HCT116 (cell line): ENCODE measurements around the gene KIRREL3. TPM values are rescaled to one million over a fixed set of nuclear protein-coding genes. Genes with fewer than 3 reads are reported as not detected.

Source experiments
- ATAC-seq: fragments of 200-7000 bp; cut with Tn5 transposase; 2 replicates; pipeline ENCODE4 v1.9.1; 2020; ENCODE audit warnings: mild to moderate bottlenecking, moderate library complexity
- BruUV-seq: library from RNA; stranded (reverse); fragments of 400-500 nt; replicated peaks from 2 replicates; lab custom pipeline; 2021; lab: Mats Ljungman, UMichigan
- CTCF ChIA-PET: fragments of 300-600 bp; sonication (Branson Sonifier 250); formaldehyde crosslinking; loops from one replicate; lab custom pipeline; 2021; ENCODE audit warnings: antibody characterized with exemption; lab: Charles Lee
- POLR2A ChIA-PET: fragments of 300-600, 350-600 bp; sonication (Branson Sonifier 250); formaldehyde crosslinking; loops from one replicate; lab custom pipeline; 2021; ENCODE audit warnings: antibody characterized with exemption; lab: Charles Lee
- RAD21 ChIA-PET, 2 experiments: fragments of 300-600 bp; sonication (Branson Sonifier 250); formaldehyde crosslinking; loops; one replicate each; lab custom pipeline; 2023; ENCODE audit warnings: low total read pairs in 2 of 2; ENCODE audit not compliant: uncharacterized antibody in 2 of 2, unreplicated experiment in 2 of 2, low non-redundant PET in 1 of 2; lab: Charles Lee
- DNase-seq: peaks from one replicate; pipeline ENCODE4 v3.0.0-alpha.2; 2010; ENCODE audit warnings: low read depth, low spot score
- H2AFZ ChIP-seq: fragments of 200-600 bp; shearing (Covaris generic), sonication (generic); 2 replicates; pipeline ENCODE4 v1.6.1; 2017; ENCODE audit warnings: low read depth, mixed run types, mixed read lengths, antibody characterized with exemption, low read length; ENCODE audit not compliant: poor library complexity, severe bottlenecking
- H3K27ac ChIP-seq: 2 replicates; pipeline ENCODE4 v1.5.1; 2012; ENCODE audit warnings: low read depth, low read length
- H3K27me3 ChIP-seq: fragments of 200-600 bp; sonication (generic); 2 replicates; pipeline ENCODE4 v1.6.1; 2016; ENCODE audit warnings: mixed run types, low read length, mixed read lengths; ENCODE audit not compliant: insufficient read depth
- H3K36me3 ChIP-seq, 2 experiments: fragments of 200-500 bp in 1 of 2; fragments of 200-600 bp in 1 of 2; sonication (Bioruptor generic) in 1 of 2; sonication (generic) in 1 of 2; 2 replicates each; pipeline versions ENCODE4 v1.5.1 to v1.6.1; 2014 to 2016; ENCODE audit warnings: low read length in 2 of 2, inconsistent platforms in 1 of 2, mixed read lengths in 1 of 2, mixed run types in 1 of 2; ENCODE audit not compliant: insufficient read depth in 2 of 2, control insufficient read depth in 1 of 2
- H3K4me1 ChIP-seq, 2 experiments: fragments of 200-600 bp in 1 of 2; sonication (generic) in 1 of 2; 2 replicates each; pipeline versions ENCODE4 v1.5.1 to v1.6.1; 2012 to 2017; ENCODE audit warnings: low read length in 2 of 2, inconsistent platforms in 1 of 2, mild to moderate bottlenecking in 1 of 2, mixed read lengths in 1 of 2, mixed run types in 1 of 2, moderate library complexity in 1 of 2; ENCODE audit not compliant: insufficient read depth in 2 of 2, control insufficient read depth in 1 of 2
- H3K4me2 ChIP-seq: fragments of 200-600 bp; sonication (generic); 2 replicates; pipeline ENCODE4 v1.6.1; 2017; ENCODE audit warnings: mixed run types, low read length, mixed read lengths
- H3K4me3 ChIP-seq, 2 experiments: fragments of 200-600 bp in 1 of 2; sonication (generic) in 1 of 2; replicated peaks in 1 of 2; 2 replicates each; pipeline ENCODE4 v1.5.1; 2011 to 2016; ENCODE audit warnings: low read length in 2 of 2, control low read depth in 1 of 2, low read depth in 1 of 2, mild to moderate bottlenecking in 1 of 2, mixed read lengths in 1 of 2, mixed run types in 1 of 2
- H3K79me2 ChIP-seq: fragments of 200-600 bp; sonication (generic); 2 replicates; pipeline ENCODE4 v1.6.1; 2017; ENCODE audit warnings: mild to moderate bottlenecking, mixed run types, low read length, moderate library complexity, mixed read lengths; ENCODE audit not compliant: insufficient read depth
- H3K9ac ChIP-seq: fragments of 200-600 bp; sonication (generic); 2 replicates; pipeline ENCODE4 v1.6.1; 2016; ENCODE audit warnings: low read length, mixed read lengths
- H3K9me2 ChIP-seq: fragments of 200-600 bp; sonication (generic), shearing (Covaris generic); 2 replicates; pipeline ENCODE4 v1.6.1; 2017; ENCODE audit warnings: mixed run types, mild to moderate bottlenecking, moderate library complexity; ENCODE audit not compliant: insufficient read depth
- H3K9me3 ChIP-seq, 2 experiments: fragments of 200-500 bp in 1 of 2; fragments of 200-600 bp in 1 of 2; sonication (Bioruptor generic) in 1 of 2; sonication (generic) in 1 of 2; 2 replicates each; pipeline ENCODE4 v1.6.1; 2014 to 2017; ENCODE audit warnings: low read length in 2 of 2, mixed read lengths in 2 of 2, inconsistent platforms in 1 of 2, low read depth in 1 of 2, mild to moderate bottlenecking in 1 of 2, mixed run types in 1 of 2, moderate library complexity in 1 of 2; ENCODE audit not compliant: control insufficient read depth in 1 of 2, insufficient read depth in 1 of 2
- H4K20me1 ChIP-seq: fragments of 200-600 bp; sonication (generic), shearing (Covaris generic); 2 replicates; pipeline ENCODE4 v1.6.1; 2017; ENCODE audit warnings: mixed run types, mild to moderate bottlenecking, moderate library complexity; ENCODE audit not compliant: insufficient read depth
- CBX3 ChIP-seq: IDR thresholded peaks from 2 replicates; pipeline ENCODE4 v1.6.1; 2012; ENCODE audit warnings: low read depth
- CEBPB ChIP-seq: IDR thresholded peaks from 2 replicates; pipeline ENCODE4 v1.6.1; 2012; ENCODE audit warnings: low read depth
- CTCF ChIP-seq, 3 experiments: fragments of 200-600 bp in 1 of 3; sonication (generic) in 1 of 3; IDR thresholded peaks in 2 of 3; conservative IDR thresholded peaks in 1 of 3; 2 replicates each; pipeline ENCODE4 v1.5.1; 2012 to 2017; ENCODE audit warnings: low read depth in 2 of 3, low read length in 2 of 3, antibody characterized with exemption in 1 of 3, borderline replicate concordance in 1 of 3, control low read depth in 1 of 3, mild to moderate bottlenecking in 1 of 3, mixed read lengths in 1 of 3, mixed run types in 1 of 3, moderate library complexity in 1 of 3; ENCODE audit not compliant: insufficient read depth in 1 of 3
- EZH2 ChIP-seq: fragments of 200-600 bp; sonication (generic); IDR thresholded peaks from 2 replicates; pipeline ENCODE4 v1.6.1; 2017; ENCODE audit warnings: antibody characterized with exemption, mixed run types
- EZH2phosphoT487 ChIP-seq: fragments of 200-600 bp; IDR thresholded peaks from 2 replicates; pipeline ENCODE4 v1.6.1; 2018; ENCODE audit warnings: antibody characterized with exemption, borderline replicate concordance
- MAX ChIP-seq: IDR thresholded peaks from 2 replicates; pipeline ENCODE4 v1.6.1; 2012
- POLR2AphosphoS5 ChIP-seq: IDR thresholded peaks from 2 replicates; pipeline ENCODE4 v1.6.1; 2011; ENCODE audit warnings: mild to moderate bottlenecking, low read depth, low read length, moderate library complexity
- SP1 ChIP-seq: IDR thresholded peaks from 2 replicates; pipeline ENCODE4 v1.6.1; 2012; ENCODE audit warnings: low read depth
- YY1 ChIP-seq: IDR thresholded peaks from 2 replicates; pipeline ENCODE4 v1.6.1; 2011; ENCODE audit warnings: low read length, low read depth, moderate library complexity, mild to moderate bottlenecking; ENCODE audit not compliant: insufficient replicate concordance; ENCODE audit errors: extremely low read depth
- ZFX ChIP-seq: fragments of 450-650 bp; IDR thresholded peaks from 2 replicates; pipeline ENCODE4 v1.6.1; 2017
- intact Hi-C: fragments of 100-400 bp; cut with micrococcal nuclease; formaldehyde crosslinking; loops from 2 replicates; pipeline ENCODE4 v1.10.0; 2022
- total RNA-seq: library from RNA; stranded (reverse); gene quantifications from one replicate; pipeline ENCODE4 v1.2.1, GENCODE V29; 2021; ENCODE audit not compliant: unreplicated experiment

Gene KIRREL3
- total RNA-seq, 1 experiment from 2014 or later: not detected

GRCh38 chr11:126791446-126791845, 209.1 kb downstream of the KIRREL3 start:
- Histone ChIP-seq H3K9ac (no peak overlapping the region), H3K79me2 (no peaks in the 10 kb centered on the region), H3K4me1 (no peaks in the 10 kb centered on the region), H3K9me2 (no peaks in the 10 kb centered on the region), H3K27me3 (0 out of 2 replicates have a peak, but pooled peaks cover 6% of the 10 kb centered on the region), H3K4me3 (no peak overlapping the region), H3K4me2 (no peak overlapping the region), H3K27ac (no peak overlapping the region), H2AFZ (no peak overlapping the region), H4K20me1 (no peaks in the 10 kb centered on the region), H3K9me3 (no peaks in the 10 kb centered on the region), H3K36me3 (no peaks in the 10 kb centered on the region)
- TF ChIP-seq SP1 (no peak), CTCF (IDR thresholded peaks at IDR 0.05 in 2 of 3, conservative IDR thresholded peaks at IDR 0.05 in 1 of 3; ENCODE audit: borderline replicate concordance in 1 of 3, insufficient read depth in 1 of 3, low read depth in 2 of 3, low read length in 2 of 3) (0 out of 6 replicates have a peak, but pooled peaks of 1 of the 3 experiments have one; percentile 2), YY1 (no peak), ZFX (no peak), EZH2phosphoT487 (no peak), POLR2AphosphoS5 (no peak)
- DNase-seq: no peak
- ChIA-PET CTCF (no interaction called here), RAD21 (no interaction called here), POLR2A (no interaction called here)
- BruUV-seq: no TSS peak
- intact Hi-C loops: no loop called here
- no peak for ATAC-seq

- no peak for TF ChIP-seq CEBPB
- no peak for TF ChIP-seq MAX
- TF ChIP-seq SP1: no peak
- no peak for TF ChIP-seq YY1
- TF ChIP-seq EZH2: no peak
- TF ChIP-seq CBX3: no peak
- Histone ChIP-seq H3K36me3 (no peaks in the 10 kb centered on the region), H3K9me3 (no peaks in the 10 kb centered on the region), H4K20me1 (no peaks in the 10 kb centered on the region), H3K9ac (no peak overlapping the region), H2AFZ (no peak overlapping the region), H3K27me3 (0 out of 2 replicates have a peak, but pooled peaks cover 6% of the 10 kb centered on the region), H3K79me2 (no peaks in the 10 kb centered on the region), H3K4me1 (no peaks in the 10 kb centered on the region), H3K27ac (no peak overlapping the region), H3K4me3 (no peak overlapping the region), H3K9me2 (no peaks in the 10 kb centered on the region), H3K4me2 (no peak overlapping the region)
- DNase-seq (no peak), ATAC-seq (0 out of 2 replicates have a peak, but pooled peaks have one; percentile 36)
- ChIA-PET CTCF (no interaction called here), POLR2A (no interaction called here), RAD21 (no interaction called here)
- intact Hi-C loops: no loop called here
- no TSS peak for BruUV-seq
Observed at GRCh38 chr11:126790550-126791081, 210.0 kb downstream of the KIRREL3 start.
